Astrocyte (in vitro differentiated cells and primary cell): ENCODE results near the gene ZNF555.

Experiments
- EZH2 ChIP-seq: IDR thresholded peaks from 2 replicates; pipeline ENCODE4 v1.6.1; 2012; ENCODE audit warnings: mild to moderate bottlenecking, low read length, inconsistent platforms; ENCODE audit not compliant: insufficient read depth
- TF ChIP-seq, protein P1 (sequence below): IDR thresholded peaks from 2 replicates; pipeline ENCODE4 v1.5.1; 2011; ENCODE audit warnings: low read depth, mild to moderate bottlenecking, inconsistent platforms, low read length, moderate library complexity; ENCODE audit not compliant: insufficient read depth

DNA sequence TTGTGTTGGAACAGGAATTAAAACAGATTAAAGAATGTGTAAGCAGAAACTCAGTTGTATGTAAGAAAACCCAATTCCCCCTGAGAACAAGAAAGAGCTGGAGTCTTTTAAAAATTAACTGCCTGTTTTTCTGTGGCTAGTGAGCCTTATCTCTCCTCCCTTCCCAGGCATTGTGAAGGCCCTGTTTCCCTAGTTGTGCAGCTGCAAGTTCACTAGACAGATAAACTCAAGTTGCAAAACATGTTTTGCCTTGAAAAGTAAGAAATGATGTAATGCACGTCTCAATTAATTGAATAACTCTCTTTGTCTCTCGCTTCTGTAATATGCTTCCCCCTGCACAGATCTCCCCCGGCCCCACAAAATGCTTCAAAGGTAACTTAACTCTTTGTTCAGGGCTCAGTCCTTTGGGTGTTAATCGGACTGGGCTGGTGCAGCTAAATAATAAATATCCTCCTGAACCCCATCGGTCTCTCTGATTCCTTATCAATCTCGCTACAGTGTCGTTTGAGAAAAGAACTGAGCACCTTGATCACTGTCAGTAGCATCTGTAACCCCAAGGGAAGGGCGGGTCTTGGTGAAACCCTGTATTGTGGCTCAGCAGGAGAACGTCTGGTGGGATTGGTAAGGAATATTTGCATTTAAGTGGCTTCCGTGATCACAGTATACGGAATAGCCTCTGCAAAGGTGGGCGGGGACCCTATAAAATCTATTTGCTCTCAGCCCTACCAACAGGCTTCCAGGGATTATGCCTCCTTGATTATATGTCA is 24.2 kb downstream of the ZNF555 start:
- TF ChIP-seq, protein P1, sequence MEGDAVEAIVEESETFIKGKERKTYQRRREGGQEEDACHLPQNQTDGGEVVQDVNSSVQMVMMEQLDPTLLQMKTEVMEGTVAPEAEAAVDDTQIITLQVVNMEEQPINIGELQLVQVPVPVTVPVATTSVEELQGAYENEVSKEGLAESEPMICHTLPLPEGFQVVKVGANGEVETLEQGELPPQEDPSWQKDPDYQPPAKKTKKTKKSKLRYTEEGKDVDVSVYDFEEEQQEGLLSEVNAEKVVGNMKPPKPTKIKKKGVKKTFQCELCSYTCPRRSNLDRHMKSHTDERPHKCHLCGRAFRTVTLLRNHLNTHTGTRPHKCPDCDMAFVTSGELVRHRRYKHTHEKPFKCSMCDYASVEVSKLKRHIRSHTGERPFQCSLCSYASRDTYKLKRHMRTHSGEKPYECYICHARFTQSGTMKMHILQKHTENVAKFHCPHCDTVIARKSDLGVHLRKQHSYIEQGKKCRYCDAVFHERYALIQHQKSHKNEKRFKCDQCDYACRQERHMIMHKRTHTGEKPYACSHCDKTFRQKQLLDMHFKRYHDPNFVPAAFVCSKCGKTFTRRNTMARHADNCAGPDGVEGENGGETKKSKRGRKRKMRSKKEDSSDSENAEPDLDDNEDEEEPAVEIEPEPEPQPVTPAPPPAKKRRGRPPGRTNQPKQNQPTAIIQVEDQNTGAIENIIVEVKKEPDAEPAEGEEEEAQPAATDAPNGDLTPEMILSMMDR, result no peak
- no peak for TF ChIP-seq EZH2
